HG03025 (cell line): Measurements from ENCODE around the gene PCDHA12.
"Not testable (repeated sequence)": the region's sequence is repeated elsewhere in the genome, so short reads cannot be mapped to it uniquely, and the experiment has no call there.

Experiments used
- ATAC-seq: cut with Tn5 transposase; IDR thresholded peaks from one replicate; pipeline ENCODE4 v1.9.1; 2021; ENCODE audit warnings: mild to moderate bottlenecking, moderate library complexity; ENCODE audit not compliant: unreplicated experiment, low FRiP score

The PCDHA12 gene

DNA sequence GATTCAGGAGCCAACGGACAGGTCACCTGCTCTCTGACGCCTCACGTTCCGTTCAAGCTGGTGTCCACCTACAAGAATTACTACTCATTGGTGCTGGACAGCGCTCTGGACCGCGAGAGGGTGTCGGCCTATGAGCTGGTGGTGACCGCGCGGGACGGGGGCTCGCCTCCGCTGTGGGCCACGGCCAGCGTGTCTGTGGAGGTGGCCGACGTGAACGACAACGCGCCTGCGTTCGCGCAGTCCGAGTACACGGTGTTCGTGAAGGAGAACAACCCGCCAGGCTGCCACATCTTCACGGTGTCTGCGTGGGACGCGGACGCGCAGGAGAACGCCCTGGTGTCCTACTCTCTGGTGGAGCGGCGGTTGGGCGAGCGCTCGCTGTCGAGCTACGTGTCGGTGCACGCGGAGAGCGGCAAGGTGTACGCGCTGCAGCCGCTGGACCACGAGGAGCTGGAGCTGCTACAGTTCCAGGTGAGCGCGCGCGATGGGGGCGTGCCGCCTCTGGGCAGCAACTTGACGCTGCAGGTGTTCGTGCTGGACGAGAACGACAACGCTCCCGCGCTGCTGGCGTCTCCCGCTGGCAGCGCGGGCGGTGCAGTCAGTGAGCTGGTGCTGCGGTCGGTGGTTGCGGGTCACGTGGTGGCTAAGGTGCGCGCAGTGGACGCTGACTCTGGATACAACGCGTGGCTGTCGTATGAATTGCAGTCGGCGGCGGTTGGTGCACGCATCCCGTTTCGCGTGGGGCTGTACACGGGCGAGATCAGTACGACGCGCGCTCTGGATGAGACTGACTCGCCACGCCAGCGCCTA is 17.7 kb upstream of the PCDHA12 start:
- no peak for ATAC-seq

DNA sequence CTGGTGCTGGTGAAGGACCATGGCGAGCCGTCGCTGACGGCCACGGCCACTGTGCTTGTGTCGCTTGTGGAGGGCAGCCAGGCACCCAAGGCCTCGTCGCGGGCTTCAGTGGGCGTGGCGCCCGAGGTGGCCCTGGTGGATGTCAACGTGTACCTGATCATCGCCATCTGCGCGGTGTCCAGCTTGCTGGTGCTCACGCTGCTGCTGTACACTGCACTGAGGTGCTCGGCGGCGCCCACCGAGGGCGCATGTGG is 17.2 kb upstream of the PCDHA12 start:
- no peak for ATAC-seq

GRCh38 chr5:140862441-140863295 is 12.4 kb upstream of the PCDHA12 start:
- no peak for ATAC-seq

DNA sequence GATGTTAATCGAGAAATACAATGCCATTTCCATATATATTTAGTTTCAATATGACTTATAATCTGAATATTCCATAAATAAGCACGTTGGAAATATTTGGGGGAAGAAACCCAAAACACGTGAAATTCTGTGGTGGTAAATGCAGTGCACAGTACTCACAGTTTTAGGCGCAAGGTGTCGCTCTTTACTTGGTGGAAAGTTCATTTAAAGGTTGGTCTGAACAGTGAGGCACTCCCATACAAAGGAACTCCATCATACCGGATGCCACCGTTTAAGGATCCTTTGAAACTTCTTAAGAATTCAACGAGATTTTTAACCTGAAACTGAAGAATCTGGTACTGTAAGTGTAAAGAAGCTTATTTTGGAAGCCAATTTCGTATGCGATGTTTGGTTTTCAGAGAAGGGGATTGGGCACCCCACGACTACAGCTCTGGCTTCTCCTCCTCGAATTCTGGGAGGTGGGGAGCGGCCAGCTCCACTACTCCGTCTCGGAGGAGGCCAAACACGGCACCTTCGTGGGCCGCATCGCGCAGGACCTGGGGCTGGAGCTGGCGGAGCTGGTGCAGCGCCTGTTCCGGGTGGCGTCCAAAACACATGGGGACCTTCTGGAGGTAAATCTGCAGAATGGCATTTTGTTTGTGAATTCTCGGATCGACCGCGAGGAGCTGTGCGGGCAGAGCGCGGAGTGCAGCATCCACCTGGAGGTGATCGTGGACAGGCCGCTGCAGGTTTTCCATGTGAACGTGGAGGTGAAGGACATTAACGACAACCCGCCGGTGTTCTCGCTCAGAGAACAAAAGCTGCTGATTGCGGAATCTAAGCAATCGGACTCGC is 6.2 kb upstream of the PCDHA12 start, which contains the start of gene PCDHA11:
Gene PCDHA11, plus strand, starts transcription at position 237 of the 834 bp plus-strand sequence. Its CDS starts 147 bp downstream, at position 384.
- ATAC-seq, result no peak

DNA sequence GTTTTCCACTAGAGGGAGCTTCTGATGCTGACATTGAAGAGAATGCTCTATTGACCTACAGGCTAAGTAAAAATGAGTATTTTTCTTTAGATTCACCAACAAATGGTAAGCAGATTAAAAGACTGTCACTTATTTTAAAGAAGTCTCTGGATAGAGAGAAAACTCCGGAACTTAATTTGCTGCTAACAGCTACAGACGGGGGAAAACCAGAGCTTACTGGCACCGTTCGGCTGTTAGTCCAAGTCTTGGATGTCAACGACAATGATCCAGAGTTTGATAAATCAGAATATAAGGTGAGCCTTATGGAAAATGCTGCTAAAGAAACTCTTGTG is 5.6 kb upstream of the PCDHA12 start:
- no peak for ATAC-seq

DNA sequence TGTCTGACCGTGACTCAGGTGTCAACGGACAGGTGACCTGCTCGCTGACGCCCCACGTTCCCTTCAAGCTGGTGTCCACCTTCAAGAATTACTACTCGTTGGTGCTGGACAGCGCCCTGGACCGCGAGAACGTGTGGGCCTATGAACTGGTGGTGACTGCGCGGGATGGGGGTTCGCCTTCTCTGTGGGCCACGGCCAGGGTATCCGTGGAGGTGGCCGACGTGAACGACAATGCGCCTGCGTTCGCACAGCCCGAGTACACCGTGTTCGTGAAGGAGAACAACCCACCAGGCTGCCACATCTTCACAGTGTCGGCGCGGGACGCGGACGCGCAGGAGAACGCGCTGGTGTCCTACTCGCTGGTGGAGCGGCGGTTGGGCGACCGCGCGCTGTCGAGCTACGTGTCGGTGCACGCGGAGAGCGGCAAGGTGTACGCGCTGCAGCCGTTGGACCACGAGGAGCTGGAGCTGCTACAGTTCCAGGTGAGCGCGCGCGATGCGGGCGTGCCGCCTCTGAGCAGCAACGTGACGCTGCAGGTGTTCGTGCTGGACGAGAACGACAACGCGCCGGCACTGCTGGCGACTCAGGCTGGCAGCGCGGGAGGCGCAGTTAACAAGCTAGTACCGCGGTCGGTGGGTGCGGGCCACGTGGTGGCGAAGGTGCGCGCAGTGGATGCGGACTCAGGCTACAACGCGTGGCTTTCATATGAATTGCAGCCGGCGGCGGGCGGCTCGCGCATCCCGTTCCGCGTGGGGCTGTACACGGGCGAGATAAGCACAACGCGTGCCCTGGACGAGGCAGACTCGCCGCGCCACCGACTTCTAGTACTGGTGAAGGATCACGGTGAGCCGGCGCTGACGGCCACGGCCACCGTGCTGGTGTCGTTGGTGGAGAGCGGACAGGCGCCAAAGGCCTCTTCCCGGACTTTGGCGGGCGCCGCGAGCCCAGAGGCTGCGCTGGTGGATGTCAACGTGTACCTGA is 4.6 kb upstream of the PCDHA12 start:
- no peak for ATAC-seq

DNA sequence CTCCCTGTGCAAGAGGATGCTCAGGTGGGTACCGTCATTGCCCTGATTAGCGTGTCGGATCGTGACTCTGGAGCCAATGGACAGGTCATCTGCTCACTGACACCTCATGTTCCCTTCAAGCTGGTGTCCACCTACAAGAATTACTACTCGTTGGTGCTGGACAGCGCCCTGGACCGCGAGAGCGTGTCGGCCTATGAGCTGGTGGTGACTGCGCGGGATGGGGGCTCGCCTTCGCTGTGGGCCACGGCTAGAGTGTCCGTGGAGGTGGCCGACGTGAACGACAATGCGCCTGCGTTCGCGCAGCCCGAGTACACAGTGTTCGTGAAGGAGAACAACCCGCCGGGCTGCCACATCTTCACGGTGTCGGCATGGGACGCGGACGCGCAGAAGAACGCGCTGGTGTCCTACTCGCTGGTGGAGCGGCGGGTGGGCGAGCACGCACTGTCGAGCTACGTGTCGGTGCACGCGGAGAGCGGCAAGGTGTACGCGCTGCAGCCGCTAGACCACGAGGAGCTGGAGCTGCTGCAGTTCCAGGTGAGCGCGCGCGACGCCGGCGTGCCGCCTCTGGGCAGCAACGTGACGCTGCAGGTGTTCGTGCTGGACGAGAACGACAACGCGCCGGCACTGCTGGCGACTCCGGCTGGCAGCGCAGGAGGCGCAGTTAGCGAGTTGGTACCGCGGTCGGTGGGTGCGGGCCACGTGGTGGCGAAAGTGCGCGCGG is 1.6 kb downstream of the PCDHA12 start:
- not testable (repeated sequence) for ATAC-seq

DNA sequence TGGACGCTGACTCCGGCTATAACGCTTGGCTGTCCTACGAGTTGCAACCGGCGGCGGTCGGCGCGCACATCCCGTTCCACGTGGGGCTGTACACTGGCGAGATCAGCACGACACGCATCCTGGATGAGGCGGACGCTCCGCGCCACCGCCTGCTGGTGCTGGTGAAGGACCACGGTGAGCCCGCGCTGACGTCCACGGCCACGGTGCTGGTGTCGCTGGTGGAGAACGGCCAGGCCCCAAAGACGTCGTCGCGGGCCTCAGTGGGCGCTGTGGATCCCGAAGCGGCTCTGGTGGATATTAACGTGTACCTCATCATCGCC is 2.1 kb downstream of the PCDHA12 start:
- ATAC-seq, result no peak

GRCh38 chr5:140881889-140882590 is 6.9 kb downstream of the PCDHA12 start, which contains the start of gene PCDHA13:
Gene PCDHA13 (plus strand): TSS chr5:140882124. CDS start chr5:140882269, 145 bp downstream.
- ATAC-seq, result no peak

DNA sequence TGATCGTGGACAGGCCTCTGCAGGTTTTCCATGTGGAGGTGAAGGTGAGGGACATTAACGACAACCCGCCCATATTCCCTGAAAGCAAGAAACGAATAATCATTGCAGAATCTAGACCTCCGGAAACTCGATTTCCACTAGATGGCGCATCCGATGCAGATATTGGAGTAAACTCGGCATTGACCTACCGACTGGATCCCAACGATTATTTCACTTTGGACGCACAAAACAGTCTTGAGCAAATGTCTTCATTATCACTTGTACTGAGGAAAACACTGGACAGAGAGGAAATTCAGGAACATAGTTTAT is 7.4 kb downstream of the PCDHA12 start:
- ATAC-seq, result no peak

DNA sequence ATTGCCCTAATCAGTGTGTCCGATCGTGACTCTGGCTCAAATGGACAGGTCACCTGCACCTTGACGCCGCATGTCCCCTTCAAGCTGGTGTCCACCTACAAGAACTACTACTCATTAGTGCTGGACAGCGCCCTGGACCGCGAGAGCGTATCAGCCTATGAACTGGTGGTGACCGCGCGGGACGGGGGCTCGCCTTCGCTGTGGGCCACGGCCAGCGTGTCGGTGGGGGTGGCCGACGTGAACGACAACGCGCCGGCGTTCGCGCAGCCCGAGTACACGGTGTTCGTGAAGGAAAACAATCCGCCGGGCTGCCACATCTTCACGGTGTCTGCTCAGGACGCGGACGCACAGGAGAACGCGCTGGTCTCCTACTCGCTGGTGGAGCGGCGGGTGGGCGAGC is 8.3 kb downstream of the PCDHA12 start:
- no peak for ATAC-seq

DNA sequence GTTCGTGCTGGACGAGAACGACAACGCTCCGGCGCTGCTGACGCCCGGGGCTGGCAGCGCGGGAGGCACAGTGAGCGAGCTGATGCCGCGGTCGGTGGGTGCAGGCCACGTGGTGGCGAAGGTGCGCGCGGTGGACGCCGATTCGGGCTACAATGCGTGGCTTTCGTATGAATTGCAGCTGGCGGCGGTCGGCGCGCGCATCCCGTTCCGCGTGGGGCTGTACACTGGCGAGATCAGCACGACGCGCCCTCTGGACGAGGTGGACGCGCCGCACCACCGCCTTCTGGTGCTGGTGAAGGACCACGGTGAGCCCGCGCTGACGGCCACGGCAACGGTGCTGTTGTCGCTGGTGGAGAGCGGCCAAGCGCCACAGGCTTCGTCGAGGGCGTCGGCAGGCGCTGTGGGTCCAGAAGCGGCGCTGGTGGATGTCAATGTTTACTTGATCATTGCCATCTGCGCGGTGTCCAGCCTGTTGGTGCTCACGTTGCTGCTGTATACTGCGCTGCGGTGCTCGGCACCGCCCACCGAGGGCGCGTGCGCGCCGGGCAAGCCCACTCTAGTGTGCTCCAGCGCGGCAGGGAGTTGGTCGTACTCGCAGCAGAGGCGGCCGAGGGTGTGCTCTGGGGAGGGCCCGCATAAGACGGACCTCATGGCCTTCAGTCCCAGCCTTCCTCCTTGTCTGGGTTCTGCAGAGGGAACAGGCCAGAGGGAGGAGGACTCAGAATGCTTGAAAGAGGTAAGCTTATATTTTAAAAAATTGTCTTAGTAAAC is 9.0 kb downstream of the PCDHA12 start:
- ATAC-seq, result no peak

DNA sequence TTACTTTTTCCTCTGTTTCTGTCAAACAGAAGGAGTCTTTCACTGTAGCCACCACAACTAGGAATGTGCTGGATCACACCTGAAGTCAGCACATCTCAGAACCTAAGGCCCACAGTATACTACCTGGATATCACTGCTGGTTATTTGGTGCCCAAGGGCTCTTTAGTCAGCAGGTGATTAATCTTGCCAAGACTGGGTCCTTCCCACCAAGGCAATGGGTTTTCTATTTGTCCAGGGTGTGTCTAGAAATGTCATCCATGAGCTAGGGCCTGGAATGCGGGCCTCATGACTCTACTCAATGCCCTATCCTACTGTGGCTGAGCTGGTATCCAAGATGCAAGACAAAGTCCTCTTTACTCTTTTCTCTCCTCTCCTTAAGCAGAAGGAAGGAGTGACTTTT is 41.2 kb downstream of the PCDHA12 start:
- ATAC-seq, result no peak

GRCh38 chr5:140923601-140924000 is 48.5 kb downstream of the PCDHA12 start:
- ATAC-seq, result no peak

DNA sequence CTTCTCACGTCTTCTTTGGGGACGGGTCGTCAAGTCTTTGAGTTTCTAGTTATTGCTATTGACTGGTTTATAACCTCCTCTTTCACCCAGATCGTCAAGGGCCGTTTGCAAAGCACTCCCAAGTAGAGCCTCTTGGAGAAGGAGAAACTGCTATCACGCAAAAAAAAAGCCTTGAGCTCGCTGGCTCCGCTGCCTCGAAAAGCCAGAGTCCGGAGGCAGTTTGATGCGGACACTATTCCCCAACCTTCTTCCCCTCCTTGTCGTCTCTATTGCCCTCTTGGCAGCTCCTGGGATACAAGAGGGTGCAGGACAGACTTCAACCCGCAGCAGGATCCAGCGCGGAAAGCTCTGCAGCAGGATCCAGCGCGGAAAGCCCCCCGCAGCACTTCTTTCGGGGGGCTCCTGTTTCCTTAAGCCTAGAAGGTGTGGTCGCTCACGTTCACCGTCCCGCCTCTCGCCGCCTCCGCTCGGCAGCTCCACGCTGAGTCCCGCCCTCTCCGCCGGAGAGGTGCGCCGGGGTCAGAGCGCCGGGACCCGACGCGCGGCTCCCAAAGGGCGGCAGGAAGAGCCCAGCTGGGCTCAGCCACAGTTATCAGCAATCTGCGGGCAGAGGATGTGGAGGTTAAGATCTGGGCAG is 50.8 kb downstream of the PCDHA12 start, which contains the start of gene PCDHAC1:
Gene PCDHAC1, plus strand, starts transcription at position 494 of the 637 bp plus-strand sequence. CDS start 594 bp downstream, outside the sequence.
- ATAC-seq, result no peak

DNA sequence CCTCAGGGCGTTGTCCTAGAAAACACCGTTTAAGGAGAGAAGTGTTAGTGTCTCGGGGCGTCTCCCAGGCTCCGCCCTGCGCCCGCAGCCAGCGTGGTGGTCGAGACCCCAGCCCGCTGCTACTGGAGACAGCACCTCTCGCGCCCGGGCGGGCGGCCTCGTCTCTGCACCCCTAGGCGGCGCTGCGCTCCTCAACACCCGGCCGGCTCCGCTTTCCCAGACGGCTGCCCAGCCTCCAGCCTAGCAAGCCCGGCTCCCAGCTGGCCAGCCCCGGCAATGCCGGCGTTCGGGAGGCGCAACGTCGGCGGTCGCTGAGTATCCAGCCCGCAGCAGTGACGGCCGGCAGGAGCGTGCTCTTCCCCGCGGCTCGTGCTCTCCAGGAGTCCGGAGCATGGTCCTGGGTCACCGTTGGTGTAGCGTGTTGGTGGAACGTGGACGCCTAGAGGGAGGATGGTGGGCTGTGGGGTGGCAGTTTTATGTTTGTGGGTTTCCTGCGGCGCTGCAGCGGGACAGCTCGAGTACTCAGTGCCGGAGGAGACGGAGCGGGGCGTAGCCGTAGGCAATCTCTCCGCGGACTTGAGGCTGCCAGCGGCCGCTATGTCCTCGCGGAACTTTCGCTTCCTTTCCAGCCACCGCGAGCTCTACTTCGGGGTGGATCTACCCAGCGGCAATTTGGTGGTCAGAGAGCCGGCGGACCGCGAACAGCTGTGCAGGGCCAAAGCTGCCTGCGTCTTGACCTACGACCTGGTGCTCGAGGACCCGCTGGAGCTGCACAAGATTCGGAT is 51.5 kb downstream of the PCDHA12 start:
- ATAC-seq, result no peak

DNA sequence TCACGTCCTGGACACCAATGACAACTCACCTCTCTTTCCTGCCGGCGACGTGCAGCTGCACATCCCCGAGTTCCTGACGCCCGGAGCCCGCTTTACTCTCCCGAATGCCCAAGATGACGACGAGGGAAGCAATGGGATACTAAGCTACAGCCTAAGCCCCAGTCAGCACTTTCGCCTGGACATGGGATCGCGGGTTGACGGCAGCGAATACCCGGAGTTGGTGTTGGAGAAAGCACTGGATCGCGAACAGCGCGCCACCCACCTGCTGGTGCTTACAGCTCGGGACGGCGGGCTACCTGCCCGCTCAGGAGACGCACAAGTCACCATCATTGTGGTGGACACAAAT is 52.1 kb downstream of the PCDHA12 start:
- ATAC-seq, result no peak
